Sigmoid colon (tissue), 7 donors: ENCODE data around the gene HOXA5. TPM values are rescaled to one million over a fixed set of nuclear protein-coding genes. Genes with fewer than 3 reads are reported as not detected.

ENCODE experiments used
- DNase-seq: peaks from one replicate; pipeline ENCODE4 v3.0.0-alpha.2; 2019
- H3K27ac ChIP-seq, 4 donors: fragments of 200-600 bp; sonication (generic); one replicate each; pipeline ENCODE4 v1.5.1; 2016 to 2019; ENCODE audit warnings: mild to moderate bottlenecking in 1 of 4
- H3K27me3 ChIP-seq, 3 donors: fragments of 200-600 bp; sonication (generic); one replicate each; pipeline ENCODE4 v1.5.1; 2019; ENCODE audit warnings: mild to moderate bottlenecking in 1 of 3
- H3K36me3 ChIP-seq, 4 donors: fragments of 200-600 bp; sonication (generic); one replicate each; pipeline ENCODE4 v1.5.1; 2016 to 2019
- H3K4me1 ChIP-seq, 4 donors: fragments of 200-600 bp; sonication (generic); one replicate each; pipeline ENCODE4 v1.5.1; 2017 to 2019
- H3K4me3 ChIP-seq, 4 donors: fragments of 200-600 bp; sonication (generic); one replicate each; pipeline ENCODE4 v1.5.1; 2017 to 2019; ENCODE audit warnings: mild to moderate bottlenecking in 2 of 4, moderate library complexity in 1 of 4
- H3K9me3 ChIP-seq, 4 donors: fragments of 200-600 bp in 3 of 4; sonication (generic) in 3 of 4; one replicate each; pipeline versions ENCODE4 v1.5.1 to v1.6.1; 2013 to 2019
- EP300 ChIP-seq, 4 donors: sonication (generic); formaldehyde crosslinking; IDR thresholded peaks; one replicate each; pipeline ENCODE4 v1.6.1; 2017; ENCODE audit warnings: antibody characterized with exemption in 4 of 4
- POLR2A ChIP-seq, 2 donors: fragments of 450-650 bp; IDR thresholded peaks; one replicate each; pipeline ENCODE4 v1.6.1; 2016; ENCODE audit warnings: antibody characterized with exemption in 2 of 2, mild to moderate bottlenecking in 2 of 2, moderate library complexity in 2 of 2
- POLR2AphosphoS5 ChIP-seq, 4 donors: sonication (generic); formaldehyde crosslinking; IDR thresholded peaks; one replicate each; pipeline ENCODE4 v1.6.1; 2017; ENCODE audit warnings: antibody characterized with exemption in 4 of 4
- WGBS, 2 donors: extraction: QIAGEN DNeasy Blood & Tissue Kit; methylation state at CpG; one replicate each; pipeline ENCODE4 v1.1.7; 2013; 5-methylcytosine and 5-hydroxymethylcytosine counted together
- intact Hi-C: fragments of 100-400 bp; cut with DNase I; formaldehyde crosslinking; loops from one replicate; pipeline ENCODE4 v1.15.1; 2023
- polyA plus RNA-seq, 3 donors: library from polyadenylated mRNA; stranded (reverse); fragments of 200-250 nt; gene quantifications; one replicate each; pipeline ENCODE4 v1.2.3, GENCODE V29; 2013
- total RNA-seq, 4 donors: library from RNA; depleted of rRNA; stranded (reverse); fragments of >200 nt; gene quantifications; one replicate each; pipeline ENCODE4 v1.1.0, GENCODE V29; 2016
- TF ChIP-seq, protein P1 (sequence below), 4 experiments: fragments of 450-650 bp in 3 of 4; fragments of 200-600 bp in 1 of 4; IDR thresholded peaks; one replicate each; pipeline ENCODE4 v1.5.1; 2016 to 2019; ENCODE audit warnings: antibody characterized with exemption in 4 of 4, mild to moderate bottlenecking in 3 of 4, moderate library complexity in 2 of 4
- donor health status: healthy with polysubstance abuse.
- donor health status: Bipolar disorder and iron deficiency.
- donor health status: healthy.

Gene HOXA5
- total and polyA plus RNA-seq, 7 donors = 3.2 to 14.3 (median 10.2) TPM

DNA sequence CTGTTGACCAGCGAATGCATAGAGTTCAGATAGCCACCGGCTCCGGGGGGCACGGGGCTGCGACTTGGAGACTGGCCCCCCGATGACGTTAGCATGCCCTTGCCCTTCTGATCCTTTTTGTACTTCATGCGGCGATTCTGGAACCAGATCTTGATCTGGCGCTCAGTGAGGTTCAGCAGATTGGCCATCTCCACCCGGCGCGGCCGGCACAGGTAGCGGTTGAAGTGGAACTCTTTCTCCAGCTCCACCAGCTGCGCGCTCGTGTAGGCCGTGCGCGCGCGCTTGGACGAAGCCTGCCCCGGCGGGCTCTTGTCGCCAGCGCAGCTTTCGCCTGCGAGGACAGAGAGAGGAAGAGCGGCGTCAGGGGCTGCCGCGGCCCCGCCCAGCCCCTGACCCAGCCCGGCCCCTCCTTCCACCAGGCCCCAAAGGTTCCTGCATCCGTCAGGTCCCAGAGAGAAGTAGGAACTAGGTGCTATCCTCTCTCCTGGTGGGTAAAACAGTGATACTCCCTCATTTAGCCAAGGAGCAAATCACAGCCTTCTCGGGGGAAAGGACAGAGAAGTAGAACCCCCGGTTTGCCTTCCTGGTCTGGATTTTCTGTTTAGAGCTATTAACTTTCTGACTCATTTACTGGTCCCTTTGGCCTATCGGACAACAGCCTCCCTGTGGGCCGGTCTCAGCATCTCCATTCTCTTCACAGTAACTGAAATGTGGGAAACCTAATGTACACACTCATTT is 34.9 kb downstream of the HOXA5 start:
- H3K27me3 ChIP-seq = no peaks in the 10 kb centered on the region
- intact Hi-C loops = no loop called here
- peak; percentile 89 for DNase-seq
- peak; percentile 80 to 88 (median 82) for TF ChIP-seq POLR2AphosphoS5 (IDR thresholded peaks at IDR 0.05)
- no peak for TF ChIP-seq EP300 (IDR thresholded peaks at IDR 0.05)
- TF ChIP-seq, protein P1, sequence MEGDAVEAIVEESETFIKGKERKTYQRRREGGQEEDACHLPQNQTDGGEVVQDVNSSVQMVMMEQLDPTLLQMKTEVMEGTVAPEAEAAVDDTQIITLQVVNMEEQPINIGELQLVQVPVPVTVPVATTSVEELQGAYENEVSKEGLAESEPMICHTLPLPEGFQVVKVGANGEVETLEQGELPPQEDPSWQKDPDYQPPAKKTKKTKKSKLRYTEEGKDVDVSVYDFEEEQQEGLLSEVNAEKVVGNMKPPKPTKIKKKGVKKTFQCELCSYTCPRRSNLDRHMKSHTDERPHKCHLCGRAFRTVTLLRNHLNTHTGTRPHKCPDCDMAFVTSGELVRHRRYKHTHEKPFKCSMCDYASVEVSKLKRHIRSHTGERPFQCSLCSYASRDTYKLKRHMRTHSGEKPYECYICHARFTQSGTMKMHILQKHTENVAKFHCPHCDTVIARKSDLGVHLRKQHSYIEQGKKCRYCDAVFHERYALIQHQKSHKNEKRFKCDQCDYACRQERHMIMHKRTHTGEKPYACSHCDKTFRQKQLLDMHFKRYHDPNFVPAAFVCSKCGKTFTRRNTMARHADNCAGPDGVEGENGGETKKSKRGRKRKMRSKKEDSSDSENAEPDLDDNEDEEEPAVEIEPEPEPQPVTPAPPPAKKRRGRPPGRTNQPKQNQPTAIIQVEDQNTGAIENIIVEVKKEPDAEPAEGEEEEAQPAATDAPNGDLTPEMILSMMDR (IDR thresholded peaks at IDR 0.05) = no peak
- peak; percentile 40 to 56 for TF ChIP-seq POLR2A (IDR thresholded peaks at IDR 0.05)
- WGBS, 2 donors = 28 to 56% methylated on average over 41 of the region's 41 CpGs
- H3K36me3 ChIP-seq = no peaks in the 10 kb centered on the region
- peak overlapping the region; percentile 27 to 47 (median 38) for H3K4me3 ChIP-seq
- peaks cover 0 to 80% (median 49%) of the 10 kb centered on the region in 4 donors for H3K4me1 ChIP-seq
- peak overlapping the region; percentile 93 to 99 (median 94) for H3K27ac ChIP-seq
- H3K9me3 ChIP-seq = no peaks in the 10 kb centered on the region

DNA sequence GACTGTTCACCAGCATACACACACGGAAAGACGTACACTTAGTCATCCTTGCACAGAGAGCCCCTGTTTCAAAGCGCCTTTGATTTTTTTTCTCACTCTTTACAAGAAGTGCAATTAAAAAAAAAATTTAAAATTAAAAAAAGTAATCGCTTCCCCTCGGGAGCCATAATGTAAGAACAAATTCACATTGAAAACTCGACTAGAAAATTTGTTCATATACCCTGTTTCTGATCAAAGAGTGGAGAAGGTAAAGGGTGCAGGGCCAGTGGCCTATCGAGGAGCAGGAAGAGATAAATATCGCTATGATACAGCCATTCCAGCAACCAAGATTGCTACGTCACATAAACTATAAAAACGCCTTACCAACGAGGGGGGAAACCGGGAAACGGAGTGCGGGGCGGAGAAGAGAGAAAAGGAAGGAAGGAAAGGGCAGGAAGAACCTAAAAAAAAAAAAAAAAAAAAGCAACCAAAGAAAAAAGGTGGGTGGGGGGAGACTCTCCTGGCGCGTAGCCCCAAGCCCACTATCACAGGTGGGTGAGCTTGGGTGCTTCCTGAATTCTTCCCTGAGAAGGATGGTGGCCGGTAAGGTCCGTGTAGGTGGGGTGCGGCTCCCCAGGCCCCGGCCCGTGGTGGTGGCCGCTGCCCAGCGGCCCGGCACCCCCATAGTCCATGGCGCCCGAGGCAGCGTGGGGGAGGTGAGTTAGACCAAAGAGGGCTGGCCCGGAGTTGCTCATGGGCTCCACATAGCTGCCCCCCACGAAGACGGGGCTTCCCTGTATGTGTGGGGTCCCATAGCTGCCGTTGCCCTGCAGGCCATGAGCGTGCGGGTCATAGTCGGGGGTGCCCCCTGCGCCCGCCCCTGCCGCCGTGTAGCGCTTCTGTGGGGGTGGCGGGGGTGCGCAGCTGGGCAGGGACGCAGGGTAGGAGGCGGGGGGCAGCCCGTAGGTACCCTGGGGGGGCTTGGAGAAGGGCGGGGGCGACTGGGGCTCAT is 35.8 kb downstream of the HOXA5 start:
- no peaks in the 10 kb centered on the region for H3K27me3 ChIP-seq
- peak; percentile 71 for DNase-seq
- intact Hi-C loops = no loop called here
- no peaks in the 10 kb centered on the region for H3K9me3 ChIP-seq
- peak overlapping the region; percentile 27 to 47 (median 38) for H3K4me3 ChIP-seq
- H3K27ac ChIP-seq = peak overlapping the region; percentile 93 to 99 (median 94)
- WGBS, 2 donors = 26 to 60% methylated on average over 47 of the region's 47 CpGs
- peak in 3 of 4 donors; percentile 7 to 28 (median 19) for TF ChIP-seq POLR2AphosphoS5 (IDR thresholded peaks at IDR 0.05)
- no peak for TF ChIP-seq EP300 (IDR thresholded peaks at IDR 0.05)
- H3K4me1 ChIP-seq = peaks cover 0 to 71% (median 42%) of the 10 kb centered on the region in 4 donors
- no peaks in the 10 kb centered on the region for H3K36me3 ChIP-seq

DNA sequence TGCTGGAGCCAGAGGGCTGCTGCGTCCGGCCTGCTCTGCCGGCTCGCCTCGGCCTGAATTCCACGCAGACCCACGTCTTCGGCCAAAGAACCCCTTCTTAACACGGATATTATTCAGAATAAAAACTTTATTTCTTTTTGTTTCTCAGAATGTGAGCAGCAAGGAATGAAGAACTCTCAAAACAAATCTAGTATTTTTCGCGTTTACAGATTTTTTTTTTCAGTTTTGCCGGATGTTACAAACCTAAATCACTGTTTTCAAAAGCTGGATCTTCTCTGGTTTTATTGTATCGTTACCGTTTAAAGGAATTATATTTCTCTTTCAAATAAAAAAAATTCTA is 36.6 kb downstream of the HOXA5 start:
- Histone ChIP-seq H3K36me3 (no peaks in the 10 kb centered on the region), H3K4me1 (peaks cover 0 to 63% (median 38%) of the 10 kb centered on the region in 4 donors), H3K4me3 (peak overlapping the region; percentile 28 to 47 (median 42)), H3K27me3 (no peaks in the 10 kb centered on the region), H3K9me3 (no peaks in the 10 kb centered on the region), H3K27ac (peak overlapping the region; percentile 93 to 99 (median 94))
- DNase-seq = no peak
- no peak for TF ChIP-seq POLR2AphosphoS5 (IDR thresholded peaks at IDR 0.05)
- TF ChIP-seq, protein P1 (IDR thresholded peaks at IDR 0.05) = no peak
- no peak for TF ChIP-seq POLR2A (IDR thresholded peaks at IDR 0.05)
- TF ChIP-seq EP300 (IDR thresholded peaks at IDR 0.05) = no peak
- intact Hi-C loops = no loop called here
- WGBS, 2 donors = 27 to 53% methylated on average over 14 of the region's 14 CpGs

DNA sequence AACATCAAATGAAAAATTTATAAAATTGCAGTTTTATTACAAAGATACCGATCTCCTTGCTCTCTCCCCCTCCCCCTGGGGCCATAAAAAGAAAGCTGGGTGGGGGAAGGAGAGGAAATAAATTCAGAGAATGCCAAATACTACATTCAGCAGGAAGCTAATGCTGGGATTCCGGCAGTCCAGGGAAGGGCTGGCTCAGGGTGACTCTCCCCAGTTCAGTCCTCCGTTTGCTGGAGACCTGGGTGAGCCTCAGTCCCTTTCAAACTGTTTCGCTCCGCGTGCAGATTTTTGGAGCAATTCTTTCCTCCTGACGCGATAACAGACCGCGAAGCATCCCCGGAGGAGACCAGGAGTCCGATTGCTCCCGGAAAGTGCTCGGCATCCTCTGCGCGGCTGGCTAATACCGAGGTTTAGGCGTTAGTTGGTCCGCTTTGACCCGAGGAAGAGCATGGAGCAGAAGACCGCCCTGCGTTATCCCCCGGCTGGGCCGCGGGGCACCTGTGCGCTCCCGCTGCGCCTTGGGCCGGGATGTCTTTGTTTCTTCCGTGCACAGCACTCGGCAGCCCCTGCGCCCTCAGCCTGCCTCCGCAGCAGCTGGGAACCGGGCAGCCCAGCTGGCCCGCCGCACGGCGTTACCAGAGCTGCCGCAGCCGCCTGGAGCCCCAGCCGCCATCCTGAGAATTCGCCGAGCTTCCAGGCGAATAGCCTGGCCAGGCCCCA is 37.1 kb downstream of the HOXA5 start:
- 23 to 57% methylated on average over 44 of the region's 44 CpGs for WGBS, 2 donors
- H3K4me1 ChIP-seq = peaks cover 0 to 58% (median 32%) of the 10 kb centered on the region in 4 donors
- DNase-seq = peak; percentile 74

More for the DNA sequence above, 37.1 kb downstream of the HOXA5 start:
- H3K36me3 ChIP-seq = no peaks in the 10 kb centered on the region
- peak overlapping the region; percentile 93 to 99 (median 94) for H3K27ac ChIP-seq
- peak overlapping the region; percentile 28 to 47 (median 42) for H3K4me3 ChIP-seq
- TF ChIP-seq, protein P1 (IDR thresholded peaks at IDR 0.05) = no peak
- TF ChIP-seq EP300 (IDR thresholded peaks at IDR 0.05) = no peak
- TF ChIP-seq POLR2AphosphoS5 (IDR thresholded peaks at IDR 0.05) = peak in 2 of 4 donors; percentile 22 to 60
- intact Hi-C loops = no loop called here
- no peaks in the 10 kb centered on the region for H3K27me3 ChIP-seq
- H3K9me3 ChIP-seq = no peaks in the 10 kb centered on the region
